OCI-LY1 (cell line): ENCODE data around the gene GUCY1A2.

Source experiments
- H2AFZ ChIP-seq: fragments of 200-600 bp; sonication (generic), shearing (Covaris generic); 2 replicates; pipeline ENCODE4 v1.6.0; 2014; ENCODE audit warnings: antibody characterized with exemption, mild to moderate bottlenecking, low read length
- H3F3A ChIP-seq: fragments of 200-600 bp; sonication (generic), shearing (Covaris generic); 2 replicates; pipeline ENCODE4 v1.6.0; 2014; ENCODE audit warnings: mild to moderate bottlenecking, antibody characterized with exemption, low read length, moderate library complexity; ENCODE audit not compliant: insufficient read depth
- H3K27ac ChIP-seq: fragments of 200-600 bp; sonication (generic); 2 replicates; pipeline ENCODE4 v1.5.1; 2014; ENCODE audit warnings: low read length, mixed run types, mild to moderate bottlenecking, low read depth; ENCODE audit not compliant: poor library complexity, severe bottlenecking
- H3K27me3 ChIP-seq: fragments of 200-600 bp; sonication (generic); 2 replicates; pipeline ENCODE4 v1.6.0; 2014; ENCODE audit warnings: antibody characterized with exemption, mild to moderate bottlenecking, low read length, moderate library complexity; ENCODE audit not compliant: insufficient read depth
- H3K36me3 ChIP-seq: fragments of 200-600 bp; sonication (generic); 2 replicates; pipeline ENCODE4 v1.6.1; 2014; ENCODE audit warnings: mild to moderate bottlenecking, antibody characterized with exemption, low read length, moderate library complexity, mixed read lengths; ENCODE audit not compliant: insufficient read depth
- H3K4me1 ChIP-seq: fragments of 200-600 bp; sonication (generic); 2 replicates; pipeline ENCODE4 v1.5.1; 2014; ENCODE audit warnings: mild to moderate bottlenecking, low read length, moderate library complexity; ENCODE audit not compliant: insufficient read depth, severe bottlenecking
- H3K4me2 ChIP-seq: fragments of 200-600 bp; sonication (generic), shearing (Covaris generic); 2 replicates; pipeline ENCODE4 v1.6.1; 2014; ENCODE audit warnings: low read length
- H3K4me3 ChIP-seq: fragments of 200-600 bp; sonication (generic); 2 replicates; pipeline ENCODE4 v1.5.1; 2014; ENCODE audit warnings: low read length, low read depth, mild to moderate bottlenecking, mixed read lengths; ENCODE audit not compliant: poor library complexity, severe bottlenecking
- H3K79me2 ChIP-seq: fragments of 200-600 bp; shearing (Covaris generic); 2 replicates; pipeline ENCODE4 v1.6.1; 2016; ENCODE audit warnings: mixed run types, low read length, mixed read lengths; ENCODE audit not compliant: insufficient read depth
- H3K9ac ChIP-seq: fragments of 200-600 bp; sonication (generic), shearing (Covaris generic); 2 replicates; pipeline ENCODE4 v1.6.1; 2014; ENCODE audit warnings: mild to moderate bottlenecking, low read length, mixed read lengths
- H3K9me2 ChIP-seq: fragments of 200-600 bp; sonication (generic), shearing (Covaris generic); 2 replicates; pipeline ENCODE4 v1.6.1; 2014; ENCODE audit warnings: low read depth, mild to moderate bottlenecking, low read length, mixed read lengths
- H3K9me3 ChIP-seq: fragments of 200-600 bp; shearing (Covaris generic); 2 replicates; pipeline ENCODE4 v1.6.1; 2014; ENCODE audit warnings: low read length, mixed read lengths
- H4K20me1 ChIP-seq: fragments of 200-600 bp; sonication (generic), shearing (Covaris generic); 2 replicates; pipeline ENCODE4 v1.6.0; 2016; ENCODE audit warnings: mild to moderate bottlenecking, low read length; ENCODE audit not compliant: insufficient read depth
- EZH2 ChIP-seq: fragments of 200-600 bp; sonication (generic), shearing (Covaris generic); IDR thresholded peaks from 2 replicates; pipeline ENCODE4 v1.8.0; 2017; ENCODE audit warnings: borderline replicate concordance, mixed run types, mild to moderate bottlenecking, antibody characterized with exemption, low read length, moderate library complexity, mixed read lengths
- TF ChIP-seq, protein P1 (sequence below): fragments of 200-600 bp; sonication (generic), shearing (Covaris generic); IDR thresholded peaks from 2 replicates; pipeline ENCODE4 v1.5.1; 2017; ENCODE audit warnings: mild to moderate bottlenecking, antibody characterized with exemption, low read length, moderate library complexity, mixed read lengths

The GUCY1A2 gene

DNA sequence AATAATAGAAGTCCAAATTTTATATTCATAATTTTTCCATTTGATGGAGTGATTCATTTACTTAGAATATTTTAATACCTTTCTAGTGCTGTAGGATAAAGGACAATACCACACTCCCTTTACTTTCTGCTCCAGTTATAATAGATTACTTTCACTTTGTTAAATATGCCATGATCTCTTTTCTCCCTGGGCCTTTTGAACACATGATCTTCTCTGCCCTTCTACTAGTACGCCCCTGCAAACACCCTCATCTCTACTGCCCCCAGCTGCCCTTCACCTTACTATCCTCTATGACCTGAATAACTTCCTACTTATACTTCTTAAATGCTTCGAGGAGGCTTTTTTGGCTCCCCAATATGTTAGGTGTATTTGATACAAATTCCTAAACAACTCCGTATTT, 177.3 kb downstream of the GUCY1A2 start:
- no peaks in the 10 kb centered on the region for H3K9me2 ChIP-seq
- H4K20me1 ChIP-seq = no peaks in the 10 kb centered on the region
- no peak overlapping the region for H3K4me2 ChIP-seq
- no peak overlapping the region for H3K27ac ChIP-seq
- H3K27me3 ChIP-seq = no peaks in the 10 kb centered on the region
- no peaks in the 10 kb centered on the region for H3K79me2 ChIP-seq
- no peaks in the 10 kb centered on the region for H3K9me3 ChIP-seq
- H3K9ac ChIP-seq = no peak overlapping the region
- H3F3A ChIP-seq = no peaks in the 10 kb centered on the region
- no peaks in the 10 kb centered on the region for H3K4me1 ChIP-seq
- no peak overlapping the region for H2AFZ ChIP-seq
- H3K4me3 ChIP-seq = no peak overlapping the region
- TF ChIP-seq, protein P1, sequence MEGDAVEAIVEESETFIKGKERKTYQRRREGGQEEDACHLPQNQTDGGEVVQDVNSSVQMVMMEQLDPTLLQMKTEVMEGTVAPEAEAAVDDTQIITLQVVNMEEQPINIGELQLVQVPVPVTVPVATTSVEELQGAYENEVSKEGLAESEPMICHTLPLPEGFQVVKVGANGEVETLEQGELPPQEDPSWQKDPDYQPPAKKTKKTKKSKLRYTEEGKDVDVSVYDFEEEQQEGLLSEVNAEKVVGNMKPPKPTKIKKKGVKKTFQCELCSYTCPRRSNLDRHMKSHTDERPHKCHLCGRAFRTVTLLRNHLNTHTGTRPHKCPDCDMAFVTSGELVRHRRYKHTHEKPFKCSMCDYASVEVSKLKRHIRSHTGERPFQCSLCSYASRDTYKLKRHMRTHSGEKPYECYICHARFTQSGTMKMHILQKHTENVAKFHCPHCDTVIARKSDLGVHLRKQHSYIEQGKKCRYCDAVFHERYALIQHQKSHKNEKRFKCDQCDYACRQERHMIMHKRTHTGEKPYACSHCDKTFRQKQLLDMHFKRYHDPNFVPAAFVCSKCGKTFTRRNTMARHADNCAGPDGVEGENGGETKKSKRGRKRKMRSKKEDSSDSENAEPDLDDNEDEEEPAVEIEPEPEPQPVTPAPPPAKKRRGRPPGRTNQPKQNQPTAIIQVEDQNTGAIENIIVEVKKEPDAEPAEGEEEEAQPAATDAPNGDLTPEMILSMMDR = no peak
- no peak for TF ChIP-seq EZH2
- no peaks in the 10 kb centered on the region for H3K36me3 ChIP-seq

GRCh38 chr11:106840146-106840545, 178.1 kb downstream of the GUCY1A2 start:
- no peaks in the 10 kb centered on the region for H4K20me1 ChIP-seq
- no peaks in the 10 kb centered on the region for H3K9me3 ChIP-seq
- no peak overlapping the region for H3K4me3 ChIP-seq
- H3K79me2 ChIP-seq = no peaks in the 10 kb centered on the region
- H3K9ac ChIP-seq = no peak overlapping the region
- H3K27ac ChIP-seq = no peak overlapping the region
- H3K4me1 ChIP-seq = no peaks in the 10 kb centered on the region
- TF ChIP-seq EZH2 = no peak
- TF ChIP-seq, protein P1 = no peak
- H3K36me3 ChIP-seq = no peaks in the 10 kb centered on the region
- no peak overlapping the region for H3K4me2 ChIP-seq
- no peaks in the 10 kb centered on the region for H3F3A ChIP-seq
- H3K27me3 ChIP-seq = no peaks in the 10 kb centered on the region
- H3K9me2 ChIP-seq = no peaks in the 10 kb centered on the region
- no peak overlapping the region for H2AFZ ChIP-seq

- no peak overlapping the region for H3K4me3 ChIP-seq
- no peaks in the 10 kb centered on the region for H3K9me2 ChIP-seq
- no peaks in the 10 kb centered on the region for H4K20me1 ChIP-seq
- H2AFZ ChIP-seq = no peak overlapping the region
- H3K27me3 ChIP-seq = no peaks in the 10 kb centered on the region
- H3K36me3 ChIP-seq = no peaks in the 10 kb centered on the region
- TF ChIP-seq, protein P1 = no peak
- no peak for TF ChIP-seq EZH2
- H3K4me2 ChIP-seq = no peak overlapping the region
- no peaks in the 10 kb centered on the region for H3K79me2 ChIP-seq
- H3F3A ChIP-seq = no peaks in the 10 kb centered on the region
- H3K9ac ChIP-seq = no peak overlapping the region
- no peaks in the 10 kb centered on the region for H3K9me3 ChIP-seq
- H3K27ac ChIP-seq = no peak overlapping the region
- H3K4me1 ChIP-seq = no peaks in the 10 kb centered on the region
Observed at GRCh38 chr11:106834567-106834966, 183.7 kb downstream of the GUCY1A2 start.
